ENCODE data around the gene LRRC8A. TPM values are rescaled to one million over a fixed set of nuclear protein-coding genes. Genes with fewer than 3 reads are reported as not detected.
"Not testable (repeated sequence)": the region's sequence is repeated elsewhere in the genome, so short reads cannot be mapped to it uniquely, and the experiment has no call there.

Gene LRRC8A
- polyA plus RNA-seq, 1 donor, result 20.8 TPM

GRCh38 chr9:128923493-128923883, 41.6 kb downstream of the LRRC8A start:
- DNase-seq, result no peak

- peak; percentile 34 for DNase-seq
Observed at GRCh38 chr9:128927731-128928411, 45.9 kb downstream of the LRRC8A start.

GRCh38 chr9:128928624-128929023, 46.7 kb downstream of the LRRC8A start:
- DNase-seq, result no peak

- no peak for DNase-seq
Observed at GRCh38 chr9:128929560-128929959, 47.6 kb downstream of the LRRC8A start.

GRCh38 chr9:128933731-128934130, 51.8 kb downstream of the LRRC8A start:
- DNase-seq, result no peak

GRCh38 chr9:128936171-128936865, 54.4 kb downstream of the LRRC8A start:
- DNase-seq, result no peak

GRCh38 chr9:128937310-128938165, 55.6 kb downstream of the LRRC8A start:
- DNase-seq, result no peak

- no peak for DNase-seq
Observed at GRCh38 chr9:128940271-128940921, 58.5 kb downstream of the LRRC8A start.

GRCh38 chr9:128940946-128941755, 59.2 kb downstream of the LRRC8A start:
- no peak for DNase-seq

- DNase-seq, result no peak
Observed at GRCh38 chr9:128943832-128944620, 62.1 kb downstream of the LRRC8A start.

- not testable (repeated sequence) for DNase-seq
Observed at GRCh38 chr9:128944966-128945365, 63.0 kb downstream of the LRRC8A start.

GRCh38 chr9:128945798-128946501, 64.0 kb downstream of the LRRC8A start:
- no peak for DNase-seq

- DNase-seq, result no peak
Observed at GRCh38 chr9:128946571-128947276, 64.8 kb downstream of the LRRC8A start.

GRCh38 chr9:128947277-128947526, 65.3 kb downstream of the LRRC8A start:
- no peak for DNase-seq

- peak; percentile 97 for DNase-seq
Observed at GRCh38 chr9:128947527-128948301, 65.8 kb downstream of the LRRC8A start, which contains the start of the genes DOLK and NUP188. Gene DOLK, minus strand, starts transcription at chr9:128947603. Its CDS starts 300 bp downstream, at chr9:128947303. Gene NUP188, plus strand, starts transcription at chr9:128947699. Its CDS starts 21 bp downstream, at chr9:128947720.

GRCh38 chr9:128961403-128961802, 79.5 kb downstream of the LRRC8A start:
- DNase-seq, result not testable (repeated sequence)

Measured in hindlimb muscle (tissue), 1 donor.